CD4-positive, alpha-beta T cell treated with Interleukin-12 subunit alpha and Interleukin-12 subunit beta, for 1 hour (primary cell): ENCODE measurements around the gene SNRPE.
"Not testable (repeated sequence)": the region's sequence is repeated elsewhere in the genome, so short reads cannot be mapped to it uniquely, and the experiment has no call there.

Experiments used
- DNase-seq: peaks from one replicate; pipeline ENCODE4 v3.0.0-alpha.2; 2020

The SNRPE gene

GRCh38 chr1:203861379-203862184, at the start of gene SNRPE:
TSS of gene SNRPE (plus strand) at chr1:203861599. CDS start at chr1:203861660, 61 bp downstream.
- DNase-seq = peak; percentile 98

GRCh38 chr1:203813581-203814341, 47.6 kb upstream of the SNRPE start:
- no peak for DNase-seq

GRCh38 chr1:203818399-203818798, 43.0 kb upstream of the SNRPE start:
- no peak for DNase-seq

- DNase-seq = no peak
These were observed 38.1 kb upstream of the SNRPE start for GRCh38 chr1:203823306-203823705.

GRCh38 chr1:203826175-203826574, 35.2 kb upstream of the SNRPE start:
- no peak for DNase-seq

- no peak for DNase-seq
These were observed 33.4 kb upstream of the SNRPE start for GRCh38 chr1:203828002-203828401.

- DNase-seq = no peak
These were observed 32.9 kb upstream of the SNRPE start for GRCh38 chr1:203828503-203828902.

GRCh38 chr1:203829247-203829646, 32.2 kb upstream of the SNRPE start:
- DNase-seq = not testable (repeated sequence)

GRCh38 chr1:203835476-203835875, 25.9 kb upstream of the SNRPE start:
- DNase-seq = no peak

GRCh38 chr1:203839081-203839480, 22.3 kb upstream of the SNRPE start:
- DNase-seq = no peak

GRCh38 chr1:203840208-203840808, 21.1 kb upstream of the SNRPE start:
- DNase-seq = no peak

- DNase-seq = no peak
These were observed 18.9 kb upstream of the SNRPE start for GRCh38 chr1:203842559-203842876.

GRCh38 chr1:203843435-203843834, 18.0 kb upstream of the SNRPE start:
- no peak for DNase-seq

GRCh38 chr1:203853112-203853511, 8.3 kb upstream of the SNRPE start:
- DNase-seq = not testable (repeated sequence)

- no peak for DNase-seq
These were observed 3.3 kb upstream of the SNRPE start for GRCh38 chr1:203858055-203858454.

- DNase-seq = no peak
These were observed 2.4 kb upstream of the SNRPE start for GRCh38 chr1:203858975-203859374.

- no peak for DNase-seq
These were observed 888 bp upstream of the SNRPE start for GRCh38 chr1:203860396-203861025.

GRCh38 chr1:203867802-203868201, 6.4 kb downstream of the SNRPE start:
- no peak for DNase-seq

- no peak for DNase-seq
These were observed 8.8 kb downstream of the SNRPE start for GRCh38 chr1:203870245-203870644.

- peak; percentile 39 for DNase-seq
These were observed 9.9 kb downstream of the SNRPE start for GRCh38 chr1:203871114-203871880.

- DNase-seq = no peak
These were observed 11.7 kb downstream of the SNRPE start for GRCh38 chr1:203873094-203873493.

GRCh38 chr1:203878422-203878821, 17.0 kb downstream of the SNRPE start:
- DNase-seq = no peak

GRCh38 chr1:203880606-203881005, 19.2 kb downstream of the SNRPE start:
- DNase-seq = no peak
